ENCODE results near the gene PCDHGC3.

GRCh38 chr5:141527426-141527825 lies 51.7 kb downstream of the PCDHGC3 start:
- TF ChIP-seq CTCF (IDR thresholded peaks at IDR 0.05) (no peak), POLR2AphosphoS5 (IDR thresholded peaks at IDR 0.05) (peak in 1 of 4 donors; percentile 34)

Measured in sigmoid colon (tissue), 4 donors.